HepG2 (cell line): ENCODE data around the gene METTL6. TPM values are rescaled to one million over a fixed set of nuclear protein-coding genes. Genes with fewer than 3 reads are reported as not detected.

ENCODE experiments used
- ATAC-seq: fragments of 200-7000 bp; cut with Tn5 transposase; 3 replicates; pipeline ENCODE4 v1.9.1; 2020; ENCODE audit warnings: mild to moderate bottlenecking, moderate library complexity
- BruUV-seq: library from RNA; stranded (reverse); fragments of 400-500 nt; replicated peaks from 2 replicates; lab custom pipeline; 2021; lab: Mats Ljungman, UMichigan
- CTCF ChIA-PET: fragments of 300-600 bp; formaldehyde crosslinking; extraction: SDS; loops from one replicate; lab custom pipeline; 2021; ENCODE audit warnings: low total read pairs, inconsistent platforms, low intra/inter-chr PET ratio; lab: Yijun Ruan, JAX
- POLR2A ChIA-PET: fragments of 350-600 bp; sonication (Branson Sonifier 250); formaldehyde crosslinking; loops from one replicate; lab custom pipeline; 2020; ENCODE audit warnings: antibody characterized with exemption, inconsistent platforms; lab: Yijun Ruan, JAX
- DNase-seq: peaks from one replicate; pipeline ENCODE4 v3.0.0-alpha.2; 2015; ENCODE audit warnings: low spot score
- FAIRE-seq: peaks from 3 replicates; lab custom pipeline; 2011; peaks lifted over from hg19 to GRCh38; lab: Jason Lieb, UNC
- H2AFZ ChIP-seq: one replicate; pipeline ENCODE4 v1.6.1; 2011; ENCODE audit warnings: low read length, inconsistent platforms
- H3K27ac ChIP-seq: fragments of 300-600 bp; 3 replicates; pipeline ENCODE4 v1.8.0; 2011; ENCODE audit warnings: mixed run types, mild to moderate bottlenecking, mixed read lengths, low read length, inconsistent platforms; ENCODE audit not compliant: insufficient read depth; ENCODE audit errors: extremely low read length
- H3K27me3 ChIP-seq, 2 experiments: fragments of 200-600 bp in 1 of 2; 2 replicates in 1 of 2; 3 replicates in 1 of 2; pipeline versions ENCODE4 v1.6.0 to v1.8.0; 2011; ENCODE audit warnings: low read length in 2 of 2, mild to moderate bottlenecking in 2 of 2, moderate library complexity in 2 of 2, inconsistent platforms in 1 of 2; ENCODE audit not compliant: insufficient read depth in 2 of 2, control insufficient read depth in 1 of 2
- H3K36me3 ChIP-seq, 2 experiments: fragments of 200-600 bp in 1 of 2; replicated peaks in 1 of 2; 2 replicates in 1 of 2; 3 replicates in 1 of 2; pipeline versions ENCODE4 v1.5.1 to v1.8.0; 2011; ENCODE audit warnings: low read length in 2 of 2, inconsistent platforms in 1 of 2; ENCODE audit not compliant: insufficient read depth in 2 of 2, control insufficient read depth in 1 of 2
- H3K4me1 ChIP-seq: 2 replicates; pipeline ENCODE4 v1.5.1; 2012; ENCODE audit warnings: low read length, inconsistent platforms; ENCODE audit not compliant: insufficient read depth
- H3K4me2 ChIP-seq: 2 replicates; pipeline ENCODE4 v1.6.0; 2011; ENCODE audit warnings: low read depth, low read length, inconsistent platforms
- H3K4me3 ChIP-seq, 3 experiments: fragments of 200-600 bp in 1 of 3; sonication (generic), shearing (Covaris generic) in 1 of 3; replicated peaks in 1 of 3; 2 replicates each; pipeline ENCODE4 v1.5.1; 2011 to 2016; ENCODE audit warnings: low read length in 3 of 3, inconsistent platforms in 2 of 3, low read depth in 2 of 3, mild to moderate bottlenecking in 2 of 3, control low read depth in 1 of 3, mixed read lengths in 1 of 3; ENCODE audit not compliant: insufficient read depth in 1 of 3
- H3K79me2 ChIP-seq: one replicate; pipeline ENCODE4 v1.6.1; 2011; ENCODE audit warnings: low read length, inconsistent platforms; ENCODE audit not compliant: insufficient read depth
- H3K9ac ChIP-seq: 2 replicates; pipeline ENCODE4 v1.6.0; 2011; ENCODE audit warnings: mild to moderate bottlenecking, low read depth, low read length, inconsistent platforms; ENCODE audit not compliant: insufficient read depth
- H3K9me3 ChIP-seq: 2 replicates; pipeline ENCODE4 v1.5.1; 2012; ENCODE audit warnings: mild to moderate bottlenecking, low read length
- H4K20me1 ChIP-seq: 2 replicates; pipeline ENCODE4 v1.6.0; 2011; ENCODE audit warnings: inconsistent platforms, mild to moderate bottlenecking, low read length, moderate library complexity; ENCODE audit not compliant: insufficient read depth
- MIER2 ChIP-seq: IDR thresholded peaks from 2 replicates; pipeline ENCODE4 v1.6.1; 2016; ENCODE audit warnings: missing biosample characterization, missing genetic modification reagents
- PHB2 ChIP-seq: fragments of 450-650 bp; IDR thresholded peaks from 2 replicates; pipeline ENCODE4 v1.6.1; 2018; ENCODE audit not compliant: partially characterized antibody
- WGBS: methylation state at CpG from one replicate; pipeline ENCODE4 v1.1.6; 2017; ENCODE audit warnings: low lambda C conversion rate; 5-methylcytosine and 5-hydroxymethylcytosine counted together
- in situ Hi-C: cut with HindIII; loops from 2 replicates; pipeline ENCODE4 v1.10.0; 2017; ENCODE audit warnings: low pct_unique_long_range_greater_than_20kb; ENCODE audit not compliant: extremely low pct_ligation_motif_present
- intact Hi-C: fragments of 100-400 bp; cut with micrococcal nuclease; formaldehyde crosslinking; loops from one replicate; pipeline ENCODE4 v1.10.0; 2022; ENCODE audit not compliant: unreplicated experiment
- polyA plus RNA-seq, 8 experiments: library from polyadenylated mRNA; depleted of rRNA in 3 of 8; stranded (reverse) in 7 of 8; unstranded in 1 of 8; fragments of >200 nt; fragmentation: Illumina TruSeq in 4 of 8; extraction: Trizol in 4 of 8; gene quantifications; 2 replicates each; pipeline versions ENCODE4 v1.2.1 to v1.2.3, GENCODE V29; 2011 to 2016; ENCODE audit warnings: low read depth in 4 of 8, missing spikeins in 1 of 8, mixed read lengths in 1 of 8; ENCODE audit not compliant: insufficient read depth in 1 of 8
- total RNA-seq, 5 experiments: library from RNA; depleted of rRNA; stranded (reverse); fragments of >200 nt; fragmentation: Illumina TruSeq; extraction: Trizol; gene quantifications; 2 replicates each; pipeline ENCODE4 v1.2.3, GENCODE V29; 2016; ENCODE audit warnings: low read depth in 1 of 5
- TF ChIP-seq, protein P1 (sequence below): sonication (generic); formaldehyde crosslinking; IDR thresholded peaks from 2 replicates; pipeline ENCODE4 v1.5.1; 2020; ENCODE audit warnings: missing genetic modification reagents, mild to moderate bottlenecking, borderline replicate concordance
- TF ChIP-seq, protein P2 (sequence below), 2 experiments: IDR thresholded peaks; 2 replicates each; pipeline ENCODE4 v1.6.1; 2011 to 2012; ENCODE audit warnings: low read length in 2 of 2, borderline replicate concordance in 1 of 2, low read depth in 1 of 2, mild to moderate bottlenecking in 1 of 2, moderate library complexity in 1 of 2

METTL6 gene
- total and polyA plus RNA-seq, 2 of the 13 experiments (the other 11 are each of a cell fraction or from before 2014, with no cell fraction given), result 17.2 to 29.4 TPM

DNA sequence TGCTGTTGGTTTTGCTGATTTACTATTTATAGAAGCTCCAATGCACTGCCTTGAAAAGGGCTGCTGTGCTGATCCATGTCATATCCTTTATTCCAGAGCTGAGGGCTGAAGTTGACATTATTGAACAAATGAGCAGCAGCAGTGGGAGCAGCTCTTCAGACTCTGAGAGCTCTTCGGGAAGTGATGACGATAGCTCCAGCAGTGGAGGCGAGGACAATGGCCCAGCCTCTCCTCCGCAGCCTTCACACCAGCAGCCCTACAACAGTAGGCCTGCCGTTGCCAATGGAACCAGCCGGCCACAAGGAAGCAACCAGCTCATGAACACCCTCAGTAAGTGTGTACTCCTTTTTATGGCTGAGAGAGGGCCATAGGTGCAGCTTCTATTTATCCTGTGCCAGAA lies 8.9 kb upstream of the METTL6 start (continued):
- TF ChIP-seq, protein P1, sequence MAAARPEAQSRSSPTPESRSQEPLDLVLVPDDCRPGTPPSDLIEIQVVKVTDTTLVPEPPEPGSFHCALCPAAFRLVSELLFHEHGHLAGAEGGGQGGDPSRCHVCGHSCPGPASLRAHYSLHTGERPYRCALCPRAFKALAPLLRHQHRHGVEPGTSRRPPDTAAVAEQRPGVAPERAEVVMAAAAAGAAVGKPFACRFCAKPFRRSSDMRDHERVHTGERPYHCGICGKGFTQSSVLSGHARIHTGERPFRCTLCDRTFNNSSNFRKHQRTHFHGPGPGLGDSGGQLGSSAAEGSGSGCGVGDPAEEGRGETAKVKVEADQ (CRISPR knock-in tag), result no peak

DNA sequence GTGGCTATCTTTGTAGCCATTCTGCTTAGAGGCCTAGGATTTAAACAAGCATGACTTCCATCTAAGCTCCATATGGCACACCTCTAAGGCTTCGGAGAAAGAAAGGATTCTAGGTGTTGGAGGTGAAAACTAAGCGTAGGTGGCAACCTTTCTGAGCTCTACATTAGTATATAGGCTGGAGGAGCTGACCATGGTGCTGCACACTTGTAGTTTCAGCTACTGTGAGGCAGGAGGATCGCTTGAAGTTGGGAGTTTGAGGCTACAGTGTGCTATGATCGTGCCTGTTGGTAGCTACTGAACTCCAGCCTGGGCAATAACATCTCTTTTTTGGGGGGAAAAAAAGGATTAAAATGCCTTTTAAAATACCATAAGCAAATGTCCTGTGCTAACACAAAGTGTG lies 7.4 kb upstream of the METTL6 start:
- no TSS peak for BruUV-seq
- CTCF ChIA-PET, result no interaction called here
- Histone ChIP-seq H3K36me3 (peaks cover 22 to 84% of the 10 kb centered on the region in 2 experiments), H3K9ac (no peak overlapping the region), H4K20me1 (peaks cover 4% of the 10 kb centered on the region; the same call in 1 of the 2 replicates), H3K4me1 (peaks cover 11% of the 10 kb centered on the region), H3K27me3 (no peaks in the 10 kb centered on the region), H3K9me3 (no peaks in the 10 kb centered on the region), H3K27ac (no peak overlapping the region), H3K4me2 (no peak overlapping the region), H3K4me3 (no peak overlapping the region), H3K79me2 (peaks cover 23% of the 10 kb centered on the region), H2AFZ (no peak overlapping the region)
- intact Hi-C loops, result no loop called here
- POLR2A ChIA-PET, result no interaction called here
- no peak for ATAC-seq
- no peak for DNase-seq
- WGBS, result 97% methylated on average over 4 of the region's 4 CpGs
- no peak for FAIRE-seq
- TF ChIP-seq PHB2, result no peak
- TF ChIP-seq MIER2, result peak; percentile 64; the same call in 1 of the 2 replicates
- TF ChIP-seq, protein P2, sequence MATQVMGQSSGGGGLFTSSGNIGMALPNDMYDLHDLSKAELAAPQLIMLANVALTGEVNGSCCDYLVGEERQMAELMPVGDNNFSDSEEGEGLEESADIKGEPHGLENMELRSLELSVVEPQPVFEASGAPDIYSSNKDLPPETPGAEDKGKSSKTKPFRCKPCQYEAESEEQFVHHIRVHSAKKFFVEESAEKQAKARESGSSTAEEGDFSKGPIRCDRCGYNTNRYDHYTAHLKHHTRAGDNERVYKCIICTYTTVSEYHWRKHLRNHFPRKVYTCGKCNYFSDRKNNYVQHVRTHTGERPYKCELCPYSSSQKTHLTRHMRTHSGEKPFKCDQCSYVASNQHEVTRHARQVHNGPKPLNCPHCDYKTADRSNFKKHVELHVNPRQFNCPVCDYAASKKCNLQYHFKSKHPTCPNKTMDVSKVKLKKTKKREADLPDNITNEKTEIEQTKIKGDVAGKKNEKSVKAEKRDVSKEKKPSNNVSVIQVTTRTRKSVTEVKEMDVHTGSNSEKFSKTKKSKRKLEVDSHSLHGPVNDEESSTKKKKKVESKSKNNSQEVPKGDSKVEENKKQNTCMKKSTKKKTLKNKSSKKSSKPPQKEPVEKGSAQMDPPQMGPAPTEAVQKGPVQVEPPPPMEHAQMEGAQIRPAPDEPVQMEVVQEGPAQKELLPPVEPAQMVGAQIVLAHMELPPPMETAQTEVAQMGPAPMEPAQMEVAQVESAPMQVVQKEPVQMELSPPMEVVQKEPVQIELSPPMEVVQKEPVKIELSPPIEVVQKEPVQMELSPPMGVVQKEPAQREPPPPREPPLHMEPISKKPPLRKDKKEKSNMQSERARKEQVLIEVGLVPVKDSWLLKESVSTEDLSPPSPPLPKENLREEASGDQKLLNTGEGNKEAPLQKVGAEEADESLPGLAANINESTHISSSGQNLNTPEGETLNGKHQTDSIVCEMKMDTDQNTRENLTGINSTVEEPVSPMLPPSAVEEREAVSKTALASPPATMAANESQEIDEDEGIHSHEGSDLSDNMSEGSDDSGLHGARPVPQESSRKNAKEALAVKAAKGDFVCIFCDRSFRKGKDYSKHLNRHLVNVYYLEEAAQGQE (IDR thresholded peaks at IDR 0.05; ENCODE audit: borderline replicate concordance in 1 of 2, low read depth in 1 of 2, low read length in 2 of 2), result peak; percentile 31 to 88
- in situ Hi-C loops, result no loop called here
